Renal pelvis (tissue), 4 donors: ENCODE results near the gene NUDT22. TPM values are rescaled to one million over a fixed set of nuclear protein-coding genes. Genes with fewer than 3 reads are reported as not detected.

ENCODE experiments used
- DNase-seq: peaks from one replicate; pipeline ENCODE4 v3.0.0-alpha.2; 2013
- polyA plus RNA-seq, 3 donors: library from polyadenylated mRNA; unstranded; fragments of 120-200 nt; gene quantifications; one replicate each; pipeline ENCODE4 v1.2.1, GENCODE V29; 2013; ENCODE audit not compliant: insufficient read length in 3 of 3

The NUDT22 gene
- polyA plus RNA-seq, 3 donors, result 27.9 to 34.4 (median 30.1) TPM

GRCh38 chr11:64251753-64252002, 25.6 kb downstream of the NUDT22 start:
- DNase-seq, result no peak

- DNase-seq, result no peak
Measured at GRCh38 chr11:64252003-64252872, 26.2 kb downstream of the NUDT22 start.

GRCh38 chr11:64253043-64253442, 27.0 kb downstream of the NUDT22 start:
- DNase-seq, result no peak

- no peak for DNase-seq
Measured at GRCh38 chr11:64253481-64253880, 27.4 kb downstream of the NUDT22 start.

- DNase-seq, result no peak
Measured at GRCh38 chr11:64254326-64254725, 28.3 kb downstream of the NUDT22 start.

GRCh38 chr11:64255135-64256128, 29.4 kb downstream of the NUDT22 start:
- no peak for DNase-seq

- DNase-seq, result no peak
Measured at GRCh38 chr11:64256300-64256699, 30.2 kb downstream of the NUDT22 start.

- DNase-seq, result no peak
Measured at GRCh38 chr11:64258356-64258755, 32.3 kb downstream of the NUDT22 start.

- no peak for DNase-seq
Measured at GRCh38 chr11:64258946-64259532, 33.0 kb downstream of the NUDT22 start.

GRCh38 chr11:64259533-64260067, 33.5 kb downstream of the NUDT22 start:
- no peak for DNase-seq

- DNase-seq, result no peak
Measured at GRCh38 chr11:64260147-64260708, 34.2 kb downstream of the NUDT22 start.

- no peak for DNase-seq
Measured at GRCh38 chr11:64261556-64262080, 35.5 kb downstream of the NUDT22 start.

GRCh38 chr11:64262271-64263002, 36.4 kb downstream of the NUDT22 start:
- no peak for DNase-seq

- peak; percentile 29 for DNase-seq
Measured at GRCh38 chr11:64263021-64263946, 37.2 kb downstream of the NUDT22 start.

GRCh38 chr11:64263947-64264317, 37.9 kb downstream of the NUDT22 start:
- no peak for DNase-seq

GRCh38 chr11:64264371-64264852, 38.3 kb downstream of the NUDT22 start:
- no peak for DNase-seq

GRCh38 chr11:64265176-64266160, 39.4 kb downstream of the NUDT22 start:
- no peak for DNase-seq

GRCh38 chr11:64266339-64266738, 40.3 kb downstream of the NUDT22 start:
- no peak for DNase-seq
